KG1 (cell line): Measurements from ENCODE around the gene KLHL2.
"Not testable (repeated sequence)": the region's sequence is repeated elsewhere in the genome, so short reads cannot be mapped to it uniquely, and the experiment has no call there.

Source experiments
- DNase-seq: peaks from one replicate; lab custom pipeline; 2025; lab: John Stamatoyannopoulos, UW

KLHL2 gene

GRCh38 chr4:165207431-165208220 lies at the start of gene KLHL2:
Gene KLHL2, plus strand, starts transcription at chr4:165207561. Its CDS starts 316 bp downstream, at chr4:165207877.
- DNase-seq: no peak

GRCh38 chr4:165158762-165159161 lies 48.6 kb upstream of the KLHL2 start:
- DNase-seq: no peak

GRCh38 chr4:165164257-165164656 lies 43.1 kb upstream of the KLHL2 start:
- DNase-seq: no peak

- DNase-seq: not testable (repeated sequence)
Measured at GRCh38 chr4:165166872-165167271, 40.5 kb upstream of the KLHL2 start.

- DNase-seq: no peak
Measured at GRCh38 chr4:165167650-165168049, 39.7 kb upstream of the KLHL2 start.

- DNase-seq: no peak
Measured at GRCh38 chr4:165170819-165171218, 36.5 kb upstream of the KLHL2 start.

GRCh38 chr4:165175470-165175869 lies 31.9 kb upstream of the KLHL2 start:
- DNase-seq: not testable (repeated sequence)

- DNase-seq: no peak
Measured at GRCh38 chr4:165175879-165176278, 31.5 kb upstream of the KLHL2 start.

- DNase-seq: no peak
Measured at GRCh38 chr4:165177725-165178666, 29.4 kb upstream of the KLHL2 start.

- no peak for DNase-seq
Measured at GRCh38 chr4:165184220-165184619, 23.1 kb upstream of the KLHL2 start.

- not testable (repeated sequence) for DNase-seq
Measured at GRCh38 chr4:165184998-165185397, 22.4 kb upstream of the KLHL2 start.

GRCh38 chr4:165185448-165185847 lies 21.9 kb upstream of the KLHL2 start:
- DNase-seq: no peak

- no peak for DNase-seq
Measured at GRCh38 chr4:165190591-165191347, 16.6 kb upstream of the KLHL2 start.

GRCh38 chr4:165191348-165191656 lies 16.1 kb upstream of the KLHL2 start:
- DNase-seq: no peak

- DNase-seq: no peak
Measured at GRCh38 chr4:165191814-165192499, 15.4 kb upstream of the KLHL2 start.

- DNase-seq: no peak
Measured at GRCh38 chr4:165192500-165192898, 14.9 kb upstream of the KLHL2 start.

GRCh38 chr4:165192956-165193355 lies 14.4 kb upstream of the KLHL2 start:
- DNase-seq: no peak

- no peak for DNase-seq
Measured at GRCh38 chr4:165194368-165194767, 13.0 kb upstream of the KLHL2 start.

GRCh38 chr4:165198329-165198728 lies 9.0 kb upstream of the KLHL2 start:
- DNase-seq: no peak

GRCh38 chr4:165199286-165199685 lies 8.1 kb upstream of the KLHL2 start:
- no peak for DNase-seq

GRCh38 chr4:165199722-165200121 lies 7.6 kb upstream of the KLHL2 start:
- no peak for DNase-seq

- no peak for DNase-seq
Measured at GRCh38 chr4:165201806-165202205, 5.6 kb upstream of the KLHL2 start.
